ENCODE measurements around the gene ZCCHC14. TPM values are rescaled to one million over a fixed set of nuclear protein-coding genes. Genes with fewer than 3 reads are reported as not detected.
"Not testable (repeated sequence)": the region's sequence is repeated elsewhere in the genome, so short reads cannot be mapped to it uniquely, and the experiment has no call there.

The ZCCHC14 gene
- total RNA-seq, 1 donor from 2014 or later = 50.4 TPM

DNA sequence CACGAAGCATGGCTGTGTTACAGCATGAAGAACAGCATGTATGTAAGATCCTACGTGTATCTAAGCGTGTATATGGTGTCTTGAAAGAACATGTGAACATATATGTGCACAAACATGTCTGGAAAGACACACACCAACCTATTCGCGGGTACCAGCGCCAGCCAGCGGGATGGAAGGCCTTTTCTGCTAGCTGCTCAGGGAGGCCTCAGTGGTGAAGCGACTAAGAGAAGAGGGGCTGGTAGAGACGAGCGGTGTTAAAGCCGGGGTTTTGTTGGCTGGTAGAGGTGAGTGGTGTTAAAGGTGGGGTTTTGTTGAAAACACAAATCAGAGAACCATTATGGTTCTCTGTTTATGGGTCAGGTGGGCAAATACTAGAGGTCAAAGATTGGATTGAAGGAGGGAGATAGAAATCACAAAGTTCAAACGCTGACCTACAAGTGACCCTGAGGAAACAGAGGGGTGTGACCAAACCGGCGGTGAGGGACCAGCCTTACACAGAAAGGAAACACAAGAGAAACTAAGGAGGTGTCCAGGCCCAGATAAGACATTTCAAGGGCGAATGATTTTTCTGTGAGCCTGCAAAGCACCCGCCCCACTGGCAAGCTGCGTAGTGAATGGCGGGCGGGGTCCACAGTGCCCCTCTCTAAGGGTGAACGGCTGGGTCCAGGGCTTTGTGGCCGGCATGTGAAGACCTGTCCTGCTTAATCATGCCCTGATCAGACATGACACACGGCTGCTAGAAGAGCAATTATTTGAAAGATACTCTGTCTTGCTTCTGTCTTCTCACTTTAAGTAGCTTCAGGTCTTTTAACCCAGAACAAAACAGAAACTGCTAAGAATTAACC is 8.1 kb downstream of the ZCCHC14 start:
- peak overlapping the region; percentile 10 for H3K27ac Mint-ChIP-seq (ENCODE audit: unreplicated experiment)
- H3K36me3 Mint-ChIP-seq (ENCODE audit: low read depth, unreplicated experiment) = no peaks in the 10 kb centered on the region
- no peaks in the 10 kb centered on the region for H3K9me3 Mint-ChIP-seq (ENCODE audit: unreplicated experiment)
- no peak for TF ChIP-seq CTCF (IDR thresholded peaks at IDR 0.05; ENCODE audit: unreplicated experiment)
- no peak overlapping the region for H3K4me3 Mint-ChIP-seq (ENCODE audit: unreplicated experiment)
- no peak for DNase-seq (ENCODE audit: low spot score)
- no peaks in the 10 kb centered on the region for H3K27me3 Mint-ChIP-seq (ENCODE audit: unreplicated experiment)
- peaks cover 36% of the 10 kb centered on the region for H3K4me1 Mint-ChIP-seq (ENCODE audit: unreplicated experiment)

DNA sequence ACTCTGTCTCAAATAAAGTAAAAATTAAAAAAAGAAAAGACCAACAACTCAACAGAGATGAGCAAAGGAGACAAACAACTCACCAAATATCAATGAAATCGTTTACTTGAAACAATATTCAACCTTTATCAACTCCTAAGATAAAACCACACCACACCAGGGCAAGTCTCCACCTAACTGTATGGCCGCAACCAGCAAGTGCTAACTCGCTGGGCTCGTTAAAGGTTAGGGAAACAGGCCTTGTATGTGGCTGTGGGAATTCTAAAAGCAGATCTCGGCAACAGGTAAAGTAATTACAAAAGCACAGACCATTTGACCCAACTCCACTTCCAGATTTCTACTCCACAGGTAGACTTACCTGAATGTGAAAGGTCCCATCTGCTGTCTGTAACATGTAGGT is 9.3 kb downstream of the ZCCHC14 start:
- Mint-ChIP-seq H3K4me3 (ENCODE audit: unreplicated experiment) (no peak overlapping the region), H3K4me1 (ENCODE audit: unreplicated experiment) (peaks cover 27% of the 10 kb centered on the region), H3K27me3 (ENCODE audit: unreplicated experiment) (no peaks in the 10 kb centered on the region), H3K27ac (ENCODE audit: unreplicated experiment) (no peak overlapping the region), H3K36me3 (ENCODE audit: low read depth, unreplicated experiment) (no peaks in the 10 kb centered on the region), H3K9me3 (ENCODE audit: unreplicated experiment) (no peaks in the 10 kb centered on the region)
- no peak for DNase-seq (ENCODE audit: low spot score)
- TF ChIP-seq CTCF (IDR thresholded peaks at IDR 0.05; ENCODE audit: unreplicated experiment) = no peak

DNA sequence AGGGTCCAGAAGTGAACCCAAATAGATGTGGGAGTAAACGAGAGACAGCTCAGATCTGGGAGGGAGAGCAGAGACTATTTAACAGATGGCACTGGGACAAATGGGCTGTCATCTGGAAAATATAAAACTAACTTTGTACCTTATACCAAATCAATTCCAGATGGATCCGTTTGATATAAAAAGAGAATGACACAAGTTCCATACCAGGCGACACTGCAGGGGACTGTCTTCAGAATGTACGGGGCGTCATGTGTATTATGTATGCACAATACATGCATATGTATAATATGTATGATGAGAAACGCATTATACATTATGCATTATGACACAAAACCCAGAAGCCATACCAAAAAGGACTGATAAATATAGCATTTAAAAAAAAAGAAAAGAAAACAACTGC is 10.2 kb downstream of the ZCCHC14 start:
- not testable (repeated sequence) for DNase-seq (ENCODE audit: low spot score); H3K36me3 Mint-ChIP-seq (ENCODE audit: low read depth, unreplicated experiment); H3K9me3 Mint-ChIP-seq (ENCODE audit: unreplicated experiment); H3K27ac Mint-ChIP-seq (ENCODE audit: unreplicated experiment); H3K27me3 Mint-ChIP-seq (ENCODE audit: unreplicated experiment); H3K4me3 Mint-ChIP-seq (ENCODE audit: unreplicated experiment)
- H3K4me1 Mint-ChIP-seq (ENCODE audit: unreplicated experiment) = peaks cover 30% of the 10 kb centered on the region

- peaks cover 28% of the 10 kb centered on the region for H3K4me1 Mint-ChIP-seq (ENCODE audit: unreplicated experiment)
- no peak for TF ChIP-seq CTCF (IDR thresholded peaks at IDR 0.05; ENCODE audit: unreplicated experiment)
- peaks cover 4% of the 10 kb centered on the region for H3K27me3 Mint-ChIP-seq (ENCODE audit: unreplicated experiment)
- H3K9me3 Mint-ChIP-seq (ENCODE audit: unreplicated experiment) = no peaks in the 10 kb centered on the region
- peaks cover 5% of the 10 kb centered on the region for H3K36me3 Mint-ChIP-seq (ENCODE audit: low read depth, unreplicated experiment)
- H3K27ac Mint-ChIP-seq (ENCODE audit: unreplicated experiment) = no peak overlapping the region
- H3K4me3 Mint-ChIP-seq (ENCODE audit: unreplicated experiment) = no peak overlapping the region
- DNase-seq (ENCODE audit: low spot score) = no peak
Observed at GRCh38 chr16:87482266-87482665, 10.6 kb downstream of the ZCCHC14 start.

DNA sequence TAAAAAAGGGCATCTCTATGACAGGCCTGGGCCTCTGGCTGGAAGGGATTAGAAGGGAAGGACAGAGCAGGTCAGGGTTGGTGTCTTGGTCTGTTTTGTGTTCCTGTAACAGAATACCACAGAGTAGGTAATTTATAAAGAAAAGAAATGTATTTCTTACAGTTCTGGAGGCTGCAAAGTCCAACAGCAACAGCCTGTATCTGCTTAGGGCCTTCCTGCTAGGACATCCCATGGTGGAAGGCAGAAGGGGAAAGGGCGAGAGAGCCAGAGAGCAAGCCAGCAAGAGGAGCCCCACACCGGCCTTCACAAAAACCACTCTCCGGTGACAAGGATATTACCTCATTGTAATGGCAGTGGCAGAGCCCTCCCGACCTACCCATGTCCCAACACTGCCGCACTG is 11.1 kb downstream of the ZCCHC14 start:
- not testable (repeated sequence) for DNase-seq (ENCODE audit: low spot score); H3K27ac Mint-ChIP-seq (ENCODE audit: unreplicated experiment); H3K27me3 Mint-ChIP-seq (ENCODE audit: unreplicated experiment); H3K36me3 Mint-ChIP-seq (ENCODE audit: low read depth, unreplicated experiment); H3K4me3 Mint-ChIP-seq (ENCODE audit: unreplicated experiment); H3K9me3 Mint-ChIP-seq (ENCODE audit: unreplicated experiment)
- H3K4me1 Mint-ChIP-seq (ENCODE audit: unreplicated experiment) = peaks cover 25% of the 10 kb centered on the region

GRCh38 chr16:87477209-87477981 is 15.4 kb downstream of the ZCCHC14 start:
- H3K36me3 Mint-ChIP-seq (ENCODE audit: low read depth, unreplicated experiment); H3K27me3 Mint-ChIP-seq (ENCODE audit: unreplicated experiment); H3K9me3 Mint-ChIP-seq (ENCODE audit: unreplicated experiment); H3K27ac Mint-ChIP-seq (ENCODE audit: unreplicated experiment); DNase-seq (ENCODE audit: low spot score): not testable (repeated sequence)
- peaks cover 24% of the 10 kb centered on the region for H3K4me1 Mint-ChIP-seq (ENCODE audit: unreplicated experiment)
- H3K4me3 Mint-ChIP-seq (ENCODE audit: unreplicated experiment) = peak overlapping the region; percentile 76

Measured in endothelial cell (in vitro differentiated cells).